Measurements from ENCODE around the gene COL2A1.
A peak's percentile ranks its signal among the peaks of the same experiment; 100 is the strongest.

COL2A1 gene

DNA sequence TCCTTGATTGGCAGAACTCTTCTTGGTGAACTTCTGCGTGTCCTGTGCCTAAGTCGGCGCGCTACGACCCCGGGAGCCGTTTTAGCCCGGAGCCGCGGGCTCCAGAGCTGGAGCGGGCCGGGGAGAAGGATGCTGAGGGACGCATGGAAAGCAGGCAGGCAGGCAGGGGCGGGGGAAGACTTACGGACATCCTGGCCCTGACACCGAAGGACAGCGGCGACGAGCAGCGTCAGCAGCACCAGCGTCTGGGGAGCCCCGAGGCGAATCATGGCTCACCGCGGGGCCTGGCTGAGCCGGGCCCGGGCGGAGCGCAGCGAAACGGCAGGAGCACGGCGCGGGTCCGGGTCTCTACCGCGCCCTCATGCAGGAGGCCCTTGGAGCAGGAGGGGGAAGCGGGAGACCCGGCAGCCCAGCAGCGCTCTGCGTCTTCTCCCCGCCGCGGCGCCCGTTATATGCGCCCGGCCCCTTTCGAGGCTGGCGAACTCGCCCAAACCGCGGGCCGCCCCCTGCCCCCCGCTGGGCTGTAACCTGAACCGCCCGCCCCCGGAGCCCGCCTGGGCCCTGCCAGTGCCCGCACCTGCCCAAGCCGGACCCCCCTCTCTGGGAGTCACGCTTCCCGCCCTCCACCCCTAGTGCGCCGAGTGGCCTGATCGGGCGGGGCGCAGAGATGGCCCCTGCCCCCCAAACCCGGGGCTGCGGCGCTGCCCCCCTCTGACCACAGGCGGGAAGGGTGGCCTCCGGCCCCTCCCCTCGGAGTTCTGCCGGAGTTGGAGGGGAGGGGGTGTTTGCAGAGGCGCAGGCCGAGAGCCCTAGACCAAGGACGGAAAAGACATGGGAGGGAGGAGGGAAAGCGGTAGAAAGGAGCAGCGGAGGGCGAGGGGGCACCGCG lies at the start of gene COL2A1:
Gene COL2A1, minus strand, starts transcription at position 424 of the 889 bp plus-strand sequence. Its CDS starts 155 bp downstream, at position 269.
- peak; percentile 4 for DNase-seq

DNA sequence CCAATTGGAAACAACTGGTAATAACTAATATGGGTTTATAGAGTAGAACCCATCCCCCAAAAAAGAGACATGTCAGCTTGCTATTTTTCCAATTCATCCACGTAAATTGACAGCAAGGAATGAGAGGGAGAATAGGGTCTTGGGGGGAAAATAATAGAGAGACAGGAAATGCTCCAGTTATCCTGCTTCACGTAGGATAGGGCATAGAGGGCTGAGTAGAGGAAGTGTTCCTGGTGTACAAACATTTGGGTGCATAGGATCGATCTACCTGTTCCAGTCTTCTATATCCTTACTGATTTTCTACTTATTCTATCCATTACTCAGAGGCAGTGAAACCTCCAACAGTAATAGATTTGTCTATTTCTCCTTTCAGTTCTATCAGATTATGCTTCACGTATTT lies 49.6 kb upstream of the COL2A1 start:
- no peak for DNase-seq

DNA sequence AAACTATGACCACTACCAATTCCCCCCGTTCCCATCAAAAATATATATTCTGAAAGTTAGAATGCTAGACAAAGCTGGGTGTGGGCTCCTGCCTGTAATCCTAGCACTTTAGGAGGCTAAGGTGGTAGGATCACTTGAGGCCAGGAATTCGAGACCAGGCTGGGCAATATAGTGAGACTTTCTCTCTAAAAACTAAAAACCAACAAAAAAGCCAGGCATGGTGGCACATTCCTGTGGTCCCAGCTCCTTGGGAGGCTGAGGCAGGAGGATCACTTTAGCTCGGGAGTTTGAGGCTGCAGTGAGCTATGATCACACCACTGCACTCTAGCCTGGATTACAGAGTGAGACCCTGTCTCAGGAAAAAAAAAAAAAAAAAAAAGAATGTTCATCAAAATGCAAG lies 48.8 kb upstream of the COL2A1 start:
- DNase-seq: no peak

DNA sequence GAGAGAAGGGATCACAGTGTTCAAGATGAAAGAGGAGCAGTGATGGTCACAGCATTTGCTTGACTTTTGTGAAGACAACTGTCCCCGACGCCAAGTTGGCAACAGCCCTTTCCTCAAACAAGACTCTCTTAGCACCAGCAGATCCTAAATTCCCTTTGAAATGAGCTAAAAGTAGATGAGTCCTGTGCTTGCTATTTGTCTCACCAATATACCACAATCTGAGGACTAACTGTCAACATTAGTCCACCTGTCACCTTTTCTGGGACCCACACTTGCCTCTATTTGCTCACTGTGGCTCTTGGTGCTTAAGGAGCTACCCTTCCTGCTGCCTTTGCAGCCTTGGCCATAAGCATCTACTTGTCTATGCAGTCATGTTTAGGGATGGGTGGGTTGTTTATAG lies 47.4 kb upstream of the COL2A1 start:
- no peak for DNase-seq

DNA sequence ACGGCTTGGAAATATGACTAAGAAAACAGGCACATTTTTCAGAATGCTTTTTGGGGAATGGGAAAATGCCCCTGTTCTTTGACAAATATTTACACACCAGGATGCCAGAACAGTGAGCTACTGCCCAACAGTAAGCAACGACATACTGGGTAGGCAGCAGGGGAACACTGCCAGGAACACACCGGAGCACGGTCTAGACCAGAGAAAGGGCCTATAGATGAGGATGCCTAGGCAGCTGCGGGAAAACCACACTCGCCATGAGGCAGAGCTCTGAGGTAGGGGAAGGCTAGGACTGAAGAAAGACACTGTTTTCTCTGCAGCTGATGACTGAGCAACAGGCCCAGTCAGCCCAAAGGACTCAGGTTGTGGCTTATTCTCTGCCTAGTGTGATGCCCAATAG lies 45.9 kb upstream of the COL2A1 start:
- DNase-seq: no peak

DNA sequence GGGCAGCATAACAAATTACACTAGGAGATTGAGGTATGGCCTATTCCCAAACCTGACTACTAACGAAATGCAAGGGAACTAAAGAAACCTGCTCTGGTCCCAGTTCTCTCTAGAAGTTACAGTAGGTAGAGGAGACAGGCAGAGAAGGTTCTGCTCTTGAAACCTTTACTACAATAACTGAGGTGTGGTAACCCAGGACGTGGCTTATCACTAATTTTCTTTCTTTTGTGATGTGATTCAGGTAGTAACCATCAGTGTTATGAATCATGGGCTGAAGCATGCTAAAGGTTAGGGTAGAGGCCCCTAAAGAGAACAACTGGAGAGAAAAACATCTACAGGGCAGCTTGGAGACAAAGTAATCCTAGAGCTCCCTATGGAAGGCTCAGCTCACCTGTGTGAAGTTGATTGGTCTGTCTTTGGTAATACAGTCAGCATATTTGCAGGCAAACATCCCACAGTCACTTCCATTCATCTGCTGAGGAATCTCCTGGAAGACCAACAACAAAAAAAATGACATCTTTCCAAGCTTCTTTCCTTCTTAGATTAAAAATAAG lies 41.8 kb upstream of the COL2A1 start:
- no peak for DNase-seq

DNA sequence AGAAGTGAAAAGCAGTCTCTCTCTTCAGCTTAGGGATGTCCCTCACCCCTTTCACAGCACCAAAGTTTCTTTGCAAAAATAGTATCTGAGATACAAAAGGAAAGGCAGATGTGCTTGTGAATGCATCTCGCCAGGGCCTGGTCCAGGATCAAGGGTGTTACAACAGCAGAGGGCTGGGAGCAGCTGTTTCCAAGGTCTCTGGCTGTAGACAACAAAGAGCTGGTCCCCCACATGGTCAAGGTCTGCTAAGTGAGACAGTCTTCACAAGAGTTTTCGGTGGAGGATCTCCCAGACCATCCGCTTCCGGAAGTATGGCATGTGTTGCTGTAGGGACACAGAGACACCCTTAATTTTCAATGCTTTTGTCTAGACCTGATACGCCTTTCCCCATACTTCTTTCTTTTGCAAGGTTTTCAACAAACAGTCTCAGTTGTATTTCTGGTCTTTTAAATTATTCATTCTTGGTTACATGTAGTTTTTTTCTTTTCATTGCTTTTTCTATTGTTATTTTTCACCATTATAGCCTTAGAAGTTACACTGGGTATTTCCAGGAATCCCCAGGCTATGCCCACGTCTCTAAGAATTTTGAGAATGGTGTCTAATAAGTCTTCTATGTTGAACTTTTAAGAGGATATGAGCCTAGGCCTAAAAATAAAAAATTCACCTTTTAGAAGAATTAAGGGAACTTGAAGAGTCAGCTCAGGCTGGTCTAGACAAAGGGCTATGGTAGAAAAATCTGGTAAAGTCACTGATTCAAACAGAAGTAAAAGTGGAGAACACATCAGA lies 41.0 kb upstream of the COL2A1 start:
- DNase-seq: no peak

DNA sequence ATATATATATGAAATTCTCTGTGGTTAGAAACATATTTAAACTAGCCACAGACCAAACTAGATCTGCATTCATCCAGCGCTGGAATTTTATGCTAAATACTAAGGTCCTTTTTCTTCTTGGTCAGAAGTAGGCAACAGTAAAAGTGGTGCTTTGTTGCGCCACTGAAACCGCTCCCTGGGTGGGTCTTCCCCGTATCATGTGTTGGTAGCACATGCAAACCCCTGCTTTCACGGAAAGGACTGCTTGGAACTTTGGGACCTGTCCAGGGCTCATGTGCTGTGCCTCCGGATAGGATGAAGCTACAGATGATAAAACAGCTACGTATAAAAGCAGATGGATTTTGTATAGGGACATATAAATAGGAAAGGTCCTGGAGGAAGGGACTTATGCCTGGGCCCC lies 40.1 kb upstream of the COL2A1 start:
- no peak for DNase-seq

DNA sequence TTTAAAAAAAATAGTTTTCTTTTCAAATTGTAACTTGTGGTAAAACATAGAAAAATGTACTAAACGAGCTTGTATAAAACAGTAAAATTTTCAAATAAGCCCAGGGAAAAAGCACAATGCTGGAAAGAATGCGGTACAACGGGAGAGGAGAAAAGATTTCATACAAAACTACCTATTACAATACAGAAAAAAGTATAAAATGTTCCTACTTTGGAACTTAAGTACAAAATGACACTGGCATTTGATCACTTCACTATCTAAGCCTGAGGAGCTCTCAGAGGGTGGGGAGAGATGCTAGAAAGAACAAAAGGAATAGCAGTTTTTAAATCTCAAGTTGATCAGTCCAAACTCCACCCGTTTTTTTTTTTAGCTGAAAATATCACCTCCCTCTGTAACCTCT lies 39.5 kb upstream of the COL2A1 start:
- no peak for DNase-seq

DNA sequence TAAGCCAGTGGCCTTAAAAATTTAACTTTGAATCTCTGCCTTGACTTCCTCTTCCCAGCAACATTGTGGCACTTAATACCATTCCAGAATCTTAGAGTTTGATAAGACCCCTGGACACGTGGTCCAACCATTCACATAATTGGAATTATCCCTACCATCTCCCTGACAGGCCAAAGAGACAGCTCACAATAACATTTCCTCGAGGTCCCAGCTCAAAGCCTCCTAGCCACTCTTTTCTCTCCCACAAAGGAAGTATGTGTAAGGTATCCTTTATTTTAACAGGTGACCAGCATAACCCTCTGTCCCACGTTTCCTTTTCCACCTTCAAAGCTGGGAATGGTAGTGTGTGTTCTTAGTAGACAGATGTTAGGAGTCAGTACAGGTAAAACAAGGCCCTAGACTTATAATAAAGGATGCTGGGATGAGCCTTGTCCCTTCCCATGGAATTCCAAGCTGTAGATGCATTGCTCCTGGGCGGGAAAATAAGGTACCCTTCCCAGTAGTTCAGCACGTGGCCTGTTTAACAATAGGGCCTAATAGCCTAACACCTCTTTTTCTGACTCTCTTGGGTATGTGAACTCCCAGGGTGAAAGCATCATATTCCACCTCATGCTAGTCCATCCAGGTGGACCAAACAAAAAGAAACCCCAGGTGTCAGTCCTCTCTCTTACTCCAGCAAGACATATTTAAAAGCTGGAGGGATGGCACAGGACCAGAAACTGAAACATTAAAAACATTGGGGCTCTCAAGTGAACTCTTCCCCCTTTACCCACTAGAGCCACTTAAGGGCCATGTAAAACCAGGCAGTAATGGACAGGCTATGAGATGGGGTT lies 37.5 kb upstream of the COL2A1 start:
- DNase-seq: no peak

DNA sequence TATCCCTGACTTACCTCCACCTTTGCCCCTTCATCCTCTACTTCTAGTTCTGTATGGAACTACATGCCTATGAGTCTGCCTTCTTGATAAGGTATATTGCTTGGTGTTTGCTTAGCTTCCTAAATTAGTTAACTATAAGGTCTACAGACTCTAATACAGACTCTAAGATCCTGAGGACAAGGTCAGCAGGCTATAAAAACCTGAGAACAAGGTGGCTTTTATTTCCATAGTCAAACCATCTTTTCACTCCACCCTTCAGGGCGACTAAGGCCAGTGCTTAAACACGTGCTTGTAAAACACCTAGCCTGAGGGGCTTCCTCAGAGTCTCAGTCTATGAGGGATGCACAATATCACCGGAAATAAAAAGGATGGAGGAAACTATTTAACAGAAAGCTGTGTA lies 36.1 kb upstream of the COL2A1 start:
- no peak for DNase-seq

DNA sequence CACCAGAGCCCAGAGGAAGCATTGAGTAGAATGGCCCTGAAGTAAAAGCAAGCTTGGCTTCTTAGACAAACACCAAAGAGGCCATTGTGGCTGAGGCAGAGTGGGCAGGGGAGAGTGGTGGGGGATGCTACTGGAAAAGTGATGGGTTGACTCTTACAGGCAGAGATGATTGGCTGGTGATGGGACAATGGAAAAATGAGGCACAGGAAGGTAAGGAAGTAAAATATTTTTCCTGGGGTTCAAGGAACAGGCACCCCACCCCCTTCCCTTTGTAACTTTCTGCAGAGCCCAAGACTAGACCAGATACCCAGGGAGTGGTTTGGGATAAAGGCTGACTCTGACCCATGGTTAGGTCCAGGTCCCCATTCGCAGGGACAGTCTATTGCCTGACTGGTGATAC lies 34.9 kb upstream of the COL2A1 start:
- DNase-seq: no peak

DNA sequence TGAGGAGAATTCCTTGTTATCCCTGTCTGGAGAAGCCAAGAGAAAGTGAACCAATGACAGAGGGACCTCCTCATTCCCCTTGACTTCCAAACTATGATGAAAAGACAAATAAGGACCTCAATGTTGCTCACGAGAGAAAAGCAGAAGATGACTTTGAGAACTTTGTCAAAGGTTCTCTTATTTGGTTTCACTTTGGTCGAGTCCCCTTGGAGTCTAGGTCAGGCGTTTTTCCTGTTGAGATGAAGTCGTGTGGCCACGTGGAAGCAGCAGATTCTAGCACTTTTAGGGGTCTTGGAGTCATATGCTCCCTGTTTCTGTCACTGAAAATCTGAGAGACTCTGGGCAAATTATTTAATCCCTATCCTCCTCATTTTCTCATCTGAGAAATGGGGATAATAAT lies 33.8 kb upstream of the COL2A1 start:
- DNase-seq: no peak

DNA sequence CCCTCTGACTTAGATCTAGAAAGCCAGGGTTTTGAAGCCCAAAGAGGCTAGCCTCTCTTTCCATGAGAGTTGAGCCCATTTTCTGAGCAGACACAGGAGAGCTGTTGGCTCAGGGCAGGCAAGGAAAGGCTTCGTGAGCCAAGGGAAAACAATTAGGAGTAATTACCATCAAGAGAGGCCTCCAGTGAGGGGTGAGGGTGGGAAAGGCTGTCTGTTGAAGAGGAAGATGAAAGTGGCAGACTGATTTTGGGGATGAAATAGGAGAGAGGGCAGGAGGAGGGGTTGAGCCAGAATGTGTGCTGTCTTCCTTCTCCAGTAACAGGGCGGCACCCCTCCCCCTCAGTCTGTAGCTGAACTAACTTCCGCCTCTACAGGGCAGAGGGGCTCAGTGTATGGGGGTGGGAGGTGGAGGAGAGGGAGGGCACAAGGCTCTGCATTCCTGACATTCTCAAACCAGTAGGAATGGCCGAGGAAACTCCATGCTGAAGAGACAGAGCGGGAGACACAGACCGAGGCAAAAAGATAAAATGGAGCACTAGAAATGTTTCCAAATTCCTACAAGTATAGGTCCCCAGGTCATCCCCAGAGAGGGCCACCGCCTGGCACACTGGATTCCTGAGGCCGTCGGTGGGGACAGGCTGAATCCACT lies 33.1 kb upstream of the COL2A1 start:
- no peak for DNase-seq

DNA sequence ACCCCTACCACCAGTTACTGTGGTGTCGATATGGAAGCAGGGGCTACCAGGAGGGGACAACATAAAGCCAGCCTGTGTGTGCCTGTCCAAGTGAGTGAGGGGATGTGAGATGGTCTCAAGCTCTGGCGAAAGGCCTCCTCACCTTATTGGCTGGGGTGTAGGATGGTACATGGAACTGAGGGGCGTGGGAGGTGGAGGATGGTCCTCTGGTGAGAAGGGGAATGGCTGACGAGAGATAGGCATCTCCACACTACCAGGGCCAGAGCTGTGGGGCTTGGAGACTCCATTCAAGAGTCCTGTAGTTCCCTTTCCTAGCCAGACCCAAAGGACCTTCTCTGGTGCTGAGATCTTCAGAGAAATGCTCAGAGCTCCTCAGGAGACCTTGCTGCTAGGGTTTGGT lies 32.5 kb upstream of the COL2A1 start:
- DNase-seq: no peak

DNA sequence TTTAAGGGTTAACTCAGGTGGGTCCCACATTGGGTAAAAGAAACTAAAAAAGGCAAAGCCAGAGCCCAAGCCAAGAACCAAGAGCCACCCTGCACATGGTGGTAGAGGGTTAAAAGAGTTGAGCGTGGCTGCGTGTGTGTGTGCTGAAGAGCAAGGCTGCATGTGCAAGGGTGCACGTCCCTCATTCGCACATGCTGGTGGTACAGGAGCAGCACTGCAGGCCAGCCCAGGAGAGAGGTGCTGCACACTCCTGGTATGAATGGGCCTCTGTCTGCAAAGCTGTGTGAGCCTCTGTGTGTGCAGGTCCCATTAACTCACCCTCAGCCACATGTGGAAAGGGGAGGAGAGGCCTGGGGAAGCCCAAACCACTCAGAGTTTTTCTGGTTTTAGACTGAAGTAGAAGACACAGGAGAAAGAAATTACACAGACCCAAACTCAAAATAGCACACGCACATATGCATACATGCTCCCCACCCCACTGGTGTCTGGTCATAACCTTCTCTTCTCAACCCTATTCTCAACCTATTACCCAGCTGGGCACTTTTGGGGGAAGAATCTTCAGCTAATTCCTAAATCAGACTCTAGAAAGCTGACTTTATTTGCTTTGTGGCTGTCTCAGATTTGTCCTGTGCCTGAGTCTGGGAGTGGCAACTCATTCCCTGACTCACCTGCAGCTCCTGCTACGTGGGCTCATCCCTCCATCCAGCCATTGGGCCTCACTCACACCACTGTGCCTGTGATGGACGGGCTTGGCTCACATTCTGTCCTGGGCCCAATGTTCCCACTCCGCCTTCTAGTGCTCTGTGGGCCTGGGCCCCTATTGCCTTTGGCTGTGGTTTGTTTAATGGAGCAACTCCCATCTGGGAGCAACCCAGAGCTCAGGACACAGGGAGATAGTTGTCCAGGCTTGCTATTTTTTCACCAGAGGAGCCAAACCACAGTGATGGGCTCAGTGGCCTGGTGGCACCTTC lies 30.8 kb upstream of the COL2A1 start:
- no peak for DNase-seq

DNA sequence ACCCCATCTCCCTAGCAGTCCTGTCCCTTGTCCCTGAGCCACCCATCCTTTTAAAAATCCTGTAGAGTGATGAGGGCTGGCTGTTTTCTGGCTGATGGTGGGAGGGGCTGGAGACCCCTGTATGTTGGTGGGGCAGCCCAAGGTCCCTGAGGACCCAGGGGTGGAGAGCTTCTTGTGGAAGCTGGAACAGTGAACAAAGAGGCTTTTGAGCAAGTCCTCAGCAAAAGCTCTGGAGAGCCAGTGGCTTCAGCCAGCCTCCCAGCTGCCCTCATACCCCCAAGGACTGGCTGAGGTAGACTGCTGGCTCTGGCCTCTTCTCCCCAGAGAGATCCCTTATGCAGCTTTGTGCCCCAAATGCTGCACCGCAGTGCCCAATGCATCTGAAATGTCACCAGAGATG lies 29.2 kb upstream of the COL2A1 start:
- no peak for DNase-seq

DNA sequence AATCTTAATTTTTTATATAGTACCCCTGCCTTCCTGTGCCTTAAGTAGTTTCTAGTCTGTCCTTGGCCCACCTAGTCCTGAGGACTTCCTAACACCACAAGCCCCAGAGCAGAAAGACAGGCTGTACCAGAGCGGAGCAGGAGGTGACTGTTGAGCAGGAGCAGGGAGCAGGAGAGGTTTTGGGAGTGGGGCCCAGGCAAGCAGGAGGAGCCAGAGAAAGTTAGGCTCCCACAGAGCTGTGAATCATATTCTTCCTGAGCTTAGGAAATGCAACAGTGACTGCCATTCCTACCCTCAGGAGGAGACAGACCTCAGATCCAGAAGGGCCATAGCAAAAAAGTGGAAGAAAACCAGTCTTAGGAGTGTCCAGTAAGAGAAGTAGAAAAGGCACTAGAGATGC lies 28.3 kb upstream of the COL2A1 start:
- DNase-seq: no peak

DNA sequence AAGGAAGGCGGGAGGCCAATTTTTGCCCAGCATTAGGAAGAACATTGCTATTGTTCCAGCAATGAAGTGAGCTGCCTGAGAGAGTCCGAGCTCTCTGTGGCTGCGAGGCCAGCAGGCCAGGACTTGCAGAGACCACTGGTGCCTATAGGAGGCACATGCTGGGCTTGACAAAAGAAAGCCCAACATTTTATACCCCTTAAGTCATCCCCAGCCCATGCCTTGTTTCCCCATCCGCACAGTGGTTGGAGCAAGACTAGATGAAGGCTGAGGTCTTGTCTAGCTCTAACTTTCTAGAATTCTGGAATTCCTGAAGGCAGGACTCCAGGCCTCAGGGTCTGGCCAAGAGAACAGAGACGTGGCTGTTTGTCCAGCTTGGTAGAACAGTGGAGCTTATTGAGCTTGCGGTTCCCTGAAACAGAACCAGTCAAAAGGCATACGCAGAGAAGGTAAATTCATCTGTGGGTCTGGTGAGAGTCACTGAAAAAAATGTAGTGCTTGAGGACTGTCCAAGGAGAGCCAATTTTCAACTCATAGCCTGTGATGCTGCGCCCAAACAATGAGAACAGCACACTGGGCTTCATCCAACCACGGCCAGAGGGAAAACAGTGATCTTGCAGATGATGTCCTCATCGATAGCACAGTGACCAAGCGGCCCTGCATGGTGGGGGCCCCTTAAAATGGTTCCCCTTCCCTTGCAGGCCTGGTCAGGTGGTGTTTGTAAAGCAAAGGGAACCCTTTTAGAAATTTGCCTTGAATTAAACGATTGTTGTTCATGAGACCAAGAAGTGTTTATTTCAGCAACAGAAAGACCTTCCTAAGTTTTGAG lies 27.1 kb upstream of the COL2A1 start:
- no peak for DNase-seq

DNA sequence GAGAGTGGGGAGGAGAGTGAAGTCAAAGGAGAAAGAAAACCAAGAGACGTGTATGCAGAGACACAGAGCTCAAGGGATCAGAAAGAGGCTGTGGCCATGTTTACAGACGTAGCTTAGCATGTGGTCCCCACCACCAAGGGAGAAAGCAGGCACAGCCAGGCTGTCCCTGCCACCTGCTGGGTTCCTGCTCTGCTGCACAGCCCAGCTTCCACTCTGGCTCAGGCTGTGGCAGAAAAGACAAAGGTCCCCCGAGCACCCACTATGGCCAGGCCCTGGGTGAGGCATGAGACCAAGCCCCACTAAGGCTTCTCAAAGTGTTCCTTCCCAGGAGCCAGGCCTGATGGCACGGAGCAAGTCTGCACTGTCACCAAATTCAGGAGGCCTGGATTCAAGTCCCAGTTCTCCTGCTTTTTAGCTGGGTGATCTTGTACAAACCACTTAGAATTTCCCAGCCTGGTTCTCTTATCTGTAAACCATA lies 25.9 kb upstream of the COL2A1 start:
- no peak for DNase-seq
